GM10248 (cell line): ENCODE results near the gene DTD2.

Experiments used
- CTCF ChIA-PET: fragments of 300-600 bp; sonication (Branson Sonifier 250); formaldehyde crosslinking; extraction: SDS; loops from one replicate; lab custom pipeline; 2021; ENCODE audit warnings: antibody characterized with exemption; lab: Yijun Ruan, JAX
- POLR2A ChIA-PET: fragments of 350-650 bp; sonication (Branson Sonifier 250); formaldehyde crosslinking; extraction: SDS; loops from one replicate; lab custom pipeline; 2020; ENCODE audit warnings: antibody characterized with exemption; lab: Yijun Ruan, JAX
- DNase-seq: peaks from one replicate; pipeline ENCODE4 v3.0.0; 2012; ENCODE audit errors: extremely low spot score
- CTCF ChIP-seq: IDR thresholded peaks from 2 replicates; pipeline ENCODE4 v1.5.1; 2012; ENCODE audit warnings: mild to moderate bottlenecking, low read depth; ENCODE audit errors: extremely low read depth, missing control alignments, control extremely low read depth

DTD2 gene

GRCh38 chr14:31403707-31404106 lies 53.6 kb downstream of the DTD2 start:
- TF ChIP-seq CTCF, result no peak
- DNase-seq, result no peak
- POLR2A ChIA-PET, result interaction anchor here (1.0 kb wide), 1 partner anchor 17 kb away, joined by 3 read pairs; the partner anchor contains the start of gene HEATR5A
- CTCF ChIA-PET, result no interaction called here

GRCh38 chr14:31402764-31403439 lies 54.4 kb downstream of the DTD2 start:
- POLR2A ChIA-PET, result no interaction called here
- CTCF ChIA-PET, result interaction anchor here (0.9 kb wide), 1 partner anchor 10 kb away, joined by 3 read pairs; no protein-coding TSS in a partner anchor
- DNase-seq, result no peak
- no peak for TF ChIP-seq CTCF

- ChIA-PET CTCF (interaction anchor here (0.7 to 1.3 kb wide), 2 partner anchors 10 to 19 kb away, joined by 4 read pairs; partner anchors contain the start of gene HEATR5A), POLR2A (no interaction called here)
- DNase-seq, result no peak
- no peak for TF ChIP-seq CTCF
These were observed 55.9 kb downstream of the DTD2 start for GRCh38 chr14:31401369-31401932.

- POLR2A ChIA-PET, result no interaction called here
- DNase-seq, result peak; percentile 20
- TF ChIP-seq CTCF, result no peak
- CTCF ChIA-PET, result interaction anchor here (1.0 to 1.3 kb wide), 3 partner anchors 9 to 22 kb away, joined by 3 to 4 read pairs (median 4); no protein-coding TSS in a partner anchor
These were observed 57.2 kb downstream of the DTD2 start for GRCh38 chr14:31400031-31400638.
